Measurements from ENCODE around the gene ERVV-1.

DNA sequence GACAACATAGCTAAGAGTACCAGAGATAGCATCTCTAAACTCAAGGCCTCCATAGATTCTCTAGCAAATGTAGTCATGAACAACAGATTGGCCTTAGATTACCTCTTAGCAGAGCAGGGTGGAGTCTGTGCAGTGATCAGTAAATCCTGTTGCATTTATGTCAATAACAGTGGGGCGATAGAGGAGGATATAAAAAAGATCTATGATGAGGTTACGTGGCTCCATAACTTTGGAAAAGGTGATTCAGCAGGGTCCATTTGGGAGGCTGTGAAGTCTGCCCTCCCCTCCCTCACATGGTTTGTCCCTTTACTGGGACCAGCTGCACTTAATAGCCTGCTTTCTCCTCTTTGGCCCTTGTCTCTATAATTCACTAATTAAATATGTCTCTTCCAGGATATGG lies 1.4 kb downstream of the ERVV-1 start:
- TF ChIP-seq, protein P1, sequence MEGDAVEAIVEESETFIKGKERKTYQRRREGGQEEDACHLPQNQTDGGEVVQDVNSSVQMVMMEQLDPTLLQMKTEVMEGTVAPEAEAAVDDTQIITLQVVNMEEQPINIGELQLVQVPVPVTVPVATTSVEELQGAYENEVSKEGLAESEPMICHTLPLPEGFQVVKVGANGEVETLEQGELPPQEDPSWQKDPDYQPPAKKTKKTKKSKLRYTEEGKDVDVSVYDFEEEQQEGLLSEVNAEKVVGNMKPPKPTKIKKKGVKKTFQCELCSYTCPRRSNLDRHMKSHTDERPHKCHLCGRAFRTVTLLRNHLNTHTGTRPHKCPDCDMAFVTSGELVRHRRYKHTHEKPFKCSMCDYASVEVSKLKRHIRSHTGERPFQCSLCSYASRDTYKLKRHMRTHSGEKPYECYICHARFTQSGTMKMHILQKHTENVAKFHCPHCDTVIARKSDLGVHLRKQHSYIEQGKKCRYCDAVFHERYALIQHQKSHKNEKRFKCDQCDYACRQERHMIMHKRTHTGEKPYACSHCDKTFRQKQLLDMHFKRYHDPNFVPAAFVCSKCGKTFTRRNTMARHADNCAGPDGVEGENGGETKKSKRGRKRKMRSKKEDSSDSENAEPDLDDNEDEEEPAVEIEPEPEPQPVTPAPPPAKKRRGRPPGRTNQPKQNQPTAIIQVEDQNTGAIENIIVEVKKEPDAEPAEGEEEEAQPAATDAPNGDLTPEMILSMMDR (IDR thresholded peaks at IDR 0.05; ENCODE audit: extremely low read depth in 1 of 2, insufficient read depth in 1 of 2, low read depth in 1 of 2, low read length in 2 of 2) = no peak
- TF ChIP-seq POLR2AphosphoS5 (IDR thresholded peaks at IDR 0.05; ENCODE audit: insufficient read depth, low read depth, low read length) (no peak), POLR2A (IDR thresholded peaks at IDR 0.05; ENCODE audit: low read depth, low read length) (no peak), EZH2 (IDR thresholded peaks at IDR 0.05; ENCODE audit: borderline replicate concordance, low read depth, low read length, severe bottlenecking) (no peak)
